ENCODE data around the gene CELF2. TPM values are rescaled to one million over a fixed set of nuclear protein-coding genes. Genes with fewer than 3 reads are reported as not detected.

The CELF2 gene
- total and polyA plus RNA-seq, 2 experiments from 2014 or later = 16.6 to 26.9 TPM

- Histone ChIP-seq H3K9me3 (ENCODE audit: low read depth) (no peaks in the 10 kb centered on the region), H3K27me3 (no peaks in the 10 kb centered on the region), H4K20me1 (ENCODE audit: insufficient read depth, poor library complexity, severe bottlenecking) (no peaks in the 10 kb centered on the region), H3K36me3 (replicated peaks; ENCODE audit: insufficient read depth, low read depth) (no peaks in the 10 kb centered on the region), H3K27ac (no peak overlapping the region), H3K4me2 (no peak overlapping the region), H2AFZ (no peak overlapping the region), H3K4me3 (no peak overlapping the region), H3K79me2 (no peaks in the 10 kb centered on the region), H3K4me1 (ENCODE audit: insufficient read depth) (no peaks in the 10 kb centered on the region), H3K9me2 (replicated peaks; ENCODE audit: insufficient read depth) (no peaks in the 10 kb centered on the region)
- WGBS (ENCODE audit: low lambda C conversion rate, missing lambda C conversion rate) = 90% methylated on average over 4 of the region's 4 CpGs
- DNase-seq (ENCODE audit: low spot score) = no peak
- TF ChIP-seq CTCF (IDR thresholded peaks at IDR 0.05; ENCODE audit: poor library complexity) (no peak), EZH2phosphoT487 (IDR thresholded peaks at IDR 0.05; ENCODE audit: low read depth, severe bottlenecking, unreplicated experiment) (no peak), EZH2 (IDR thresholded peaks at IDR 0.05; ENCODE audit: borderline replicate concordance) (no peak)
Measured at GRCh38 chr10:11068861-11069633, 51.4 kb downstream of the CELF2 start.

GRCh38 chr10:11073410-11073809, 55.7 kb downstream of the CELF2 start:
- no peak for DNase-seq (ENCODE audit: low spot score)
- Histone ChIP-seq H3K9me2 (replicated peaks; ENCODE audit: insufficient read depth) (no peaks in the 10 kb centered on the region), H3K4me2 (no peak overlapping the region), H3K36me3 (replicated peaks; ENCODE audit: insufficient read depth, low read depth) (no peaks in the 10 kb centered on the region), H3K79me2 (no peaks in the 10 kb centered on the region), H2AFZ (no peak overlapping the region), H3K4me1 (ENCODE audit: insufficient read depth) (no peaks in the 10 kb centered on the region), H3K4me3 (no peak overlapping the region), H3K9me3 (ENCODE audit: low read depth) (no peaks in the 10 kb centered on the region), H3K27me3 (no peaks in the 10 kb centered on the region), H3K27ac (no peak overlapping the region), H4K20me1 (ENCODE audit: insufficient read depth, poor library complexity, severe bottlenecking) (no peaks in the 10 kb centered on the region)
- no peak for TF ChIP-seq EZH2 (IDR thresholded peaks at IDR 0.05; ENCODE audit: borderline replicate concordance)
- no peak for TF ChIP-seq CTCF (IDR thresholded peaks at IDR 0.05; ENCODE audit: poor library complexity)
- no peak for TF ChIP-seq EZH2phosphoT487 (IDR thresholded peaks at IDR 0.05; ENCODE audit: low read depth, severe bottlenecking, unreplicated experiment)
- WGBS (ENCODE audit: low lambda C conversion rate, missing lambda C conversion rate) = 71% methylated on average over 4 of the region's 4 CpGs

GRCh38 chr10:11074536-11075267, 57.0 kb downstream of the CELF2 start:
- Histone ChIP-seq H3K9me3 (ENCODE audit: low read depth) (no peaks in the 10 kb centered on the region), H4K20me1 (ENCODE audit: insufficient read depth, poor library complexity, severe bottlenecking) (no peaks in the 10 kb centered on the region), H3K9me2 (replicated peaks; ENCODE audit: insufficient read depth) (no peaks in the 10 kb centered on the region), H3K79me2 (no peaks in the 10 kb centered on the region), H2AFZ (no peak overlapping the region), H3K27ac (no peak overlapping the region), H3K4me1 (ENCODE audit: insufficient read depth) (no peaks in the 10 kb centered on the region), H3K36me3 (replicated peaks; ENCODE audit: insufficient read depth, low read depth) (no peaks in the 10 kb centered on the region), H3K4me3 (no peak overlapping the region), H3K27me3 (no peaks in the 10 kb centered on the region), H3K4me2 (no peak overlapping the region)
- WGBS (ENCODE audit: low lambda C conversion rate, missing lambda C conversion rate) = 96% methylated on average over 4 of the region's 4 CpGs
- TF ChIP-seq EZH2phosphoT487 (IDR thresholded peaks at IDR 0.05; ENCODE audit: low read depth, severe bottlenecking, unreplicated experiment) (no peak), CTCF (IDR thresholded peaks at IDR 0.05; ENCODE audit: poor library complexity) (no peak), EZH2 (IDR thresholded peaks at IDR 0.05; ENCODE audit: borderline replicate concordance) (no peak)
- no peak for DNase-seq (ENCODE audit: low spot score)

Measured in hepatocyte (in vitro differentiated cells).